ENCODE results near the gene NTRK3.

The NTRK3 gene

DNA sequence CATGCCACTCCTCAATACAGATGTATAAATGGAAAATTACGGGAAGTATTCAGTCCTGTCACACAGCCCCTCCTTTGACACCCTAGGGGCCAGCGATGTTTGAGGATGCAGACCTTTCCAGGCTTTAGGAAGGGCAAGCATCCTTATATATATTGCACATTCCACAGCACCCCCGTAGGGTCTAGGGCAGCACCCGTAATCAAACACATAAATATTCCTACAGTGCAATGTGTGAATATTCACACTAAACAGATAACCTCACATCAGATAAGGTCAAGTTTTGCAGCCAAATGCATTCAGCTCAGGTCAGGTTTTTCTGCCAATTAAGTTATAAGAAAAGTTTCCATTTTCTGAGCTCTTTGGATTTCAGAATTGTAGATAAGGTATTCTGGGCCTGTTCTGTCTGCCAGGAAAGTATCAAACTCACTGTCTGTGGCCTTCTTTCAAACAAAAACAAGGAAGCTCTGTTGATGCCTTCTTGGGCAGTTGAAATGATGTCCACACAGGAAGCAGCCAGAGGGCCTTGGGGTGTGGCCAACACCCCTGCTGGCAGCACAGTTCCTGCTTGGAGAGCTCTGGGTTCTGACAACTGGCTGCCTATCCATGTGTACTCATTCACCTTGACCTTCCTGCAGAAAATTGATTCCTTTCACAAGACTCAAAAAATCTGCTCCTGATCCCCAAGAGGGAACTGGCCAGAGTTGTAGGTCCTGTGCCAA lies 427.0 kb downstream of the NTRK3 start:
- DNase-seq (ENCODE audit: low read depth, low spot score), result no peak

DNA sequence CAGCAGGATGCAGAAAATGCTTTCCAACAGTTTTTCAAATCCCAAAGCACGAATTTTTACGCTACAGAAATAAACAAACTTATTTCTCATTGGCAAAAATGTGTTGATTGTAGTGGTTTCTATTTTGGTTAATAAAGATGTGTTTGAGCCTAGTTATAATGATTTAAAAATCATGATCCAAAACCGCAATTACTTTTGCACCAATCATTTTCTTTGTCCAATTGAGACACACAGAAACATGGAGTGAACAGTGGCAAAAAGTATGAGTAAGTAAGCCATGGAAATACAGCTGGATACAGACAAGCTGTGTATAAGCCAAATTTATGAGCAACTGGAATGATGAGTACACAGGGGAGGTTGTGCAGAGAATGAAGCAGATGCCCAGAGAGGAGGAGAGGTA lies 427.9 kb downstream of the NTRK3 start:
- no peak for DNase-seq (ENCODE audit: low read depth, low spot score)

DNA sequence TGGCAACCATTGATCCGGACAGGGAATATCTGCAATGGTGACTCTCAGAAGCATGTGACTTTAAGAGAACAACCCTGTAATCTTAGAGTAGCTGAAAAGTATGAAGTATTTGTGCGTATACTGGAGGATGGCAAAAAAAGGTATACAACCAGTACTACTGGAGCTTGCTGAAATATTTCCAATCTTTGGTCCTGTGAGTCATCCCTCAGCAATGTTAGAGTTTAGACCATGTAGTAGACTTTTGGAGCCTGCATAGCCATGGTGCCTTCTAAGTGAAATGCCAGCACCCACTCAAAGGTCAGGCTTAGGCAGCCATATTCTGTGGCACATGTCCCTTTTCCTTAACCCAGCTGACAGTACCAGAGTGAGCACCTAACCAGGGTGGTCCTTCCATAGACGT lies 429.4 kb downstream of the NTRK3 start:
- no peak for DNase-seq (ENCODE audit: low read depth, low spot score)

DNA sequence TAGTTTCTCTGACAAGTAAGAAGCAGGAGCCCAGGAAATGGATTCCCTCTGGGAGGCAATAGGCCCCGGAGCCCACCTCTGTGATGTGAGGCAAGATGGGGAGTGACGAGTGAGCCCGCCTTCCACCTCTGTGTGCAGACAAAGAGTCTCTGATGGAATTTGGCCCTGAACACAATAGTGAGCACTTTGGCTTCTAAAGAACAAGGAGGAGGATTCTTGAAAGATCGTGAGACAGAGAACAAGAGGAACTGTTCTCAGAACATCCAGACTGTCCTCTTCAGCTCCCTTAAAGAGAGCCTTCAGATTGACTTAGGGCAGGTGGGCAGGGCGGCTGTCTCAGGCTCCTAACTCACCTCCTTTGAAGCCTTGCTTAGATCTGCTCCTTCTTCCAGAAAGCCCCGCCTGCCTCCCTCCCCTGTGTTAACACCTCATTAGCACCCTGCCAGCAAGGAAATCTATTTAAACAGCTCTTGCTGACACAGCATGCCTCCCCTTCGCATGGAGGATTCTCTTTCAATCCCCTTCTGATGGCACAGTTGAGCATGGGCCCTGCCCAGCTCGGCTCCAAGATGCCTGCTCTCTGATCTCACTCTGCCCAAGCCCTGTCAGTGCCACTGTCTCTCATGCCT lies 430.3 kb downstream of the NTRK3 start:
- DNase-seq (ENCODE audit: low read depth, low spot score), result peak; percentile 20

DNA sequence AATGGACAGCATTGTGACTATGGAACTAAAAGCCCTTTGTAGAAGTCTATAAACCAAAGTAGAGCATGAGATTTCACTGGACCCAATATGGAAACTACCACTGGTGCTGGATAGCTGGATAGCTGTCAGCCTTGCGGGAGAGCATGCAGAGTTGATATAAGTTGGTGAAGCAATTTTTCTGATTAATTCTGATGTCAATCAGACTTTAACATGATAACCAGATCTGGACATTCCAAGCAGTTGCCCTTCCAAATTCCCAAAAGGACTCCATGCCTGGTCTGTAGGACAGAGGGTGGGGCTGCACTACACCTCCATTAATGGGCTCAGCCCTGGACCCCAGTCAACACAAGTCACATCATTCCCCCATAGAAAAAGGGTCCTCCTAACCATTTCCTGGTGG lies 437.8 kb downstream of the NTRK3 start:
- no peak for DNase-seq (ENCODE audit: low read depth, low spot score)

DNA sequence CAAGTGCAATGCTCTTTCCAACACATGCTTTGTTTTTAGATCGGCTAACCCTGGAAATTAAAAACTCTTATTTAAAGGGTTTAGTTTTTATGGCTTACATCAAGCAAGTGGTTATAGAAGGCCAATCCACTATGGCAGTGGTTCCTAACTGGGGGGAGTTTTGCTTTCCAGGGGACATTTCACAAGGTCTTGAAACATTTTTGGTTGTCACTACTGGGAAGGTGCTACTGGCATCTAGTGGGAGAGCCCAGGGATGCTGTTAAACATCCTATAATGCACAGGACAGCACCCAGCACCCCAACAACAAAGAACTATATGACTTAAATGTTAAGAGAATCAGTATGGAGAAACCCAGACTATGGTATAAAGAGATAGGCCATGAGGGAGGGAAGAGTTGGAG lies 439.0 kb downstream of the NTRK3 start:
- DNase-seq (ENCODE audit: low read depth, low spot score), result no peak

DNA sequence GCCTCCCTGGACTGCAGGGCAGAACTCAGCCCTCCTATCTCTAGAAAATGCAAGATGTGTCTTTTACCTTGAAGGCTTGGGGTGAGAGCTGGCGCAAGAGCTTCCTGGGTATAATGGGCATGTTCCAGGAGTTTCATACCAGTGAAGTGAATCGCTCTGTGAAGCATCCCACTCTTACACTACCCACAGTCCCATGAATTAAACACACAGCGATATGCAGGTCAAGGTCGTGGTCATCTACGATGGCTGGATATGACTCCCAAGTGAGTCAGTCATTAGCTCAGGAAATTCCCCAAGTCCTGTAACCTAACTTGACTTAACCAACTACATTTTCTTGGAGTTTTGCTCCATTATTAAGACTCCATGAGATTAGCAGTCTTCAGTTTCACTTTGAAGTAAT lies 439.7 kb downstream of the NTRK3 start:
- DNase-seq (ENCODE audit: low read depth, low spot score), result no peak

DNA sequence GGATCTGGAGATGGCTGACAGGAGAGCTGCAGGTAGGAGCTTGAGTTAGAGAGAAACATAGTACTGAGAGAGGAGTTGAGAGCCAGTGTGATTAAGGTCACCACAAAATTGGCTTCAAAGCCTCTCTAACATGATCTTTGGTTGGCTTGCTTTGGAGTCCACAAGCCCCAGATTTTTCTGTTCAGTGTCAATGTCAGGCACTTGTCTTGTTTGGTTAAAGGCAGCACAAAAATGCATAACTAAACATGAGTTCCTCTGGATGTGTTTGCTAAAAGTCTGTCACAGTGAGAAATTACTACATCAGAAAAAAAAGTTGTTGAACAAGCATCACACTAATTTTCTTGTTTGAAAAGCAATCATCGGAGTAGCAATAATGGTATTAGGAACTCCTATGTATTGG lies 440.5 kb downstream of the NTRK3 start:
- no peak for DNase-seq (ENCODE audit: low read depth, low spot score)

All from iPS DF 19.7 (cell line).